Measurements from ENCODE around the gene VAV2. TPM values are rescaled to one million over a fixed set of nuclear protein-coding genes. Genes with fewer than 3 reads are reported as not detected.

Gene VAV2
- under 1 TPM in 2 of 3 donors, not detected in 1; 0.12 to 0.28 TPM for polyA plus RNA-seq

GRCh38 chr9:133991964-133992779 is at the start of gene VAV2:
VAV2 (minus strand) TSS chr9:133992324; CDS start chr9:133992278, 46 bp downstream.
- peak; percentile 43 to 48 (median 44) for DNase-seq
- H3K4me3 Mint-ChIP-seq = peak within 1 kb of the TSS; percentile 33 to 78 (median 71)
- no peaks in the 10 kb centered on the region for H3K9me3 Mint-ChIP-seq
- no peak within 1 kb of the TSS for H3K27ac Mint-ChIP-seq
- H3K27me3 Mint-ChIP-seq (ENCODE audit: low read depth in 3 of 3) = peaks cover 0 to 9% (median 8%) of the 10 kb centered on the region in 3 donors
- H3K36me3 Mint-ChIP-seq = no peaks in the 10 kb centered on the region
- peaks cover 0 to 3% of the 10 kb centered on the region in 2 donors for H3K4me1 Mint-ChIP-seq

DNA sequence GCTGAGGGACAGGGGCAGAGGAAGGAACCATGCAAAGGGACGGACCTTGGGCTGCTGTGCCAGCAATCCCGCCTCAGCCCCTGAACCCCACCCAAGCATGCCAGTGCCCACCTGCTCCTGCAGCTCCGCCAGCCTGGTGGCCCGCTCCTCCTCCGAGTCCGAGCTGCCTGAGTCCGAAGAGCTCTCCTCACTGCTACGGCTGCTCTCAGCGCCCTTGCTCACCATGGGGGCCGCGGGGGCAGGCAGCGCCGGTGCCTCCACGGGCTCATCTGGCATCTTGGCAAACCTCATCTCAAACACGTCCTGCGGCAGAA is 49.5 kb upstream of the VAV2 start:
- Mint-ChIP-seq H3K4me3 (no peak overlapping the region), H3K36me3 (peaks cover 4 to 9% (median 4%) of the 10 kb centered on the region in 3 donors)

DNA sequence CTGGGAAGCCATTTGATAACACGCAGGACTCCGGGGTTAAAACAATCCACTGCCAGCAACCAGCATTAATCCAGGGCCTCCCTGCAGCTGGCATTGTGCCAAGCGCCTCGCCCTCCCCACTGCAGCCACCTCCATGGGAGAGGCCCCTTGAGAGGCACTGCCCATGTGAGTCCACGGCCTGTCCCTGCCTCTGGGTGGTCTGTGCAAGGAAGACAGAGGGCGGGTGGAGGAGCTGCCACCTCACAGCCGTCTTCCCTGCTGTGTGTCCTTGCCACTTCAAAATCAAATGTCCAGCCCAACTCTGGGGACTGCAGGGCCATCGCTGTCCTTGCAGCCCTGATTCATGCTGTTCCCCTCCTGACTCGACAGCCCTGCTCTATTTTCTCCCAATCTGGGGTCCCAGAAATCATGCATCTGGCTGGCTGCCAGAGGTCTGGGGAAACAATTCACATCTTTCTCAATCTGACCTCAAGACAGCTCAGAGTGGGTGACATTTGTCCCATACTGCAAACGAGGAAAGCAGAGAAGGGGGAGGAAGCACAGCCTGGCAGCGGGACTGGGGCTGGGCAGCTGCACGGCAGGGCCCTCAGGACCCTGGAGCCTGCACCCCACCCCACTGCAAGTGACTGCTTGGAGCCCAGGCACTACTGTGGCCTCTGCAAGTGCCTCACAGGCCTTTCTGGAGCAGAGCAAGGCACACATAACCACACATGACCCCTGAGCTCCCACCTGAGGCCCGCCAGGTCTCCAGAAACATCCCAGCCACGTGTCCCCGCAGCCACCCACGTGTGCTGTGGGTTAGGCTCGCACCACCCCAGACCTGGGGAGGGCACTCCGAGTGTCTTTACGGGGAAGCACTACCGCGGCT is 48.9 kb upstream of the VAV2 start:
- DNase-seq = no peak
- Mint-ChIP-seq H3K4me3 (no peak overlapping the region), H3K27ac (no peak overlapping the region), H3K27me3 (ENCODE audit: low read depth in 3 of 3) (peaks cover 2 to 4% (median 3%) of the 10 kb centered on the region in 3 donors), H3K9me3 (no peaks in the 10 kb centered on the region), H3K4me1 (no peaks in the 10 kb centered on the region), H3K36me3 (peaks cover 7 to 14% (median 8%) of the 10 kb centered on the region in 3 donors)

More for the DNA sequence above, 49.5 kb upstream of the VAV2 start:
- Mint-ChIP-seq H3K9me3 (no peaks in the 10 kb centered on the region), H3K4me1 (no peaks in the 10 kb centered on the region), H3K27me3 (ENCODE audit: low read depth in 3 of 3) (peaks cover 2 to 3% (median 2%) of the 10 kb centered on the region in 3 donors), H3K27ac (no peak overlapping the region)
- DNase-seq = no peak

DNA sequence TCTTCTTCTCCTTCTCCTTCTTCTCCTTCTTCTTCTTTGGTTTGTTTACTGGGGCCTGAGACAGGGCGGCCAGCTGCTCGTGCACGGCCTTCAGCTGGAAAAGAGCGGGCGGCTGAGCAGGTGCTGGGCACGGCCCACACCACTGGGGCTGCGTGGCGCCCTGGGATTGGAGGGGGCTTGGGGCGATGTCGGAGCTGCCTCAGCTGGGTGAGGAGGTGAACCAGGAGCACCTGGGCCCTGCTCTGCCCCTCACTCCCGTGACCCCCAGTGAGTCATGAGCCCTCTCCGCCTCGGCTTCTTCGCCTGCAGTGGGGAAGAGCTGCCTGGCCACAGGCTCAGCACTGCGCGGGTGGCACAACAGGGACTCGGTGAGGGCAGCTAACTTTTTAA is 48.0 kb upstream of the VAV2 start:
- H3K36me3 Mint-ChIP-seq = peaks cover 7 to 19% (median 8%) of the 10 kb centered on the region in 3 donors
- no peak overlapping the region for H3K27ac Mint-ChIP-seq
- H3K4me1 Mint-ChIP-seq = no peaks in the 10 kb centered on the region
- DNase-seq = no peak
- H3K4me3 Mint-ChIP-seq = no peak overlapping the region
- no peaks in the 10 kb centered on the region for H3K9me3 Mint-ChIP-seq
- H3K27me3 Mint-ChIP-seq (ENCODE audit: low read depth in 3 of 3) = peaks cover 2 to 4% (median 3%) of the 10 kb centered on the region in 3 donors

DNA sequence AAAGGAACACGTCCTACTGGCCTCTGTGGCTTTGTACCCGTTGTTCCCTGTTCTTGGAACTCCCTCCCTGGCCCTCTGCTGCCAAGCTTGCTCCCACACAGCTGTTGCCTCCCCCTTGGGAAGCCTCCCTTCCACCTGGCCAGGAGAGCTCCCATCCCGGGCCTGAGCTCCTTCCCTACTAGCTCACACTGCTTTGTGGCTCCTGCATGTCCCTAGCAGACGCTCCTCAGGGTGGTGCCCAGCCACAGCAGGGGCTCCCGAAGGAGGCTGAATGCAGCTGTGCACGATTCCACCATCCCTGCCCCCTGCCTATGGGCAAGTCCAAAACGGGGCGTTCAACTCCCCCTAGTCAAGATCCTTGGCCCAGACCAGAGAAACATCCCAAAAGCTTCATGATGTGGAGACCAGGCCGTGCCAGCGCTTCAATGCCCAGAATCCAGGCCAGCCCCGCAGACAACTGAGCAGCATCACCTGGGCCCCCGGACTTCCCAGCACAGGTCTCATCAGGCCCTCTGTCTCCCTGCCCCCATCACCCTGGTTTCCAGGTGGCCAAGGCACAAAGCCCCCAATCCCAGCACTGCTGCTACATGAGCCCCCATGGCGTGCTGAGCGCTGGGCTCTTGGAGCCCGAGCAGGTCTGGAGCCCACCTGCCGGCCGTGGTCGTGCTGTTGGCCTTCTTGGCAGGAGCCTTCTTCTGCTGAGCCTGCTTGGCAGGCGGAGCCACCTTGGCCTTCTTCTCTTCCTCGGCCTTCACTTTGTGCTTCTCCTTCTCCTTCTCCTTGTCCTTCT is 47.5 kb upstream of the VAV2 start:
- Mint-ChIP-seq H3K4me3 (no peak overlapping the region), H3K36me3 (peaks cover 7 to 19% (median 8%) of the 10 kb centered on the region in 3 donors), H3K27me3 (ENCODE audit: low read depth in 3 of 3) (peaks cover 3 to 4% (median 4%) of the 10 kb centered on the region in 3 donors), H3K9me3 (no peaks in the 10 kb centered on the region), H3K27ac (peak overlapping the region in 3 of 6 donors; percentile 7 to 73 (median 31)), H3K4me1 (no peaks in the 10 kb centered on the region)
- no peak for DNase-seq

GRCh38 chr9:134037641-134038040 is 45.5 kb upstream of the VAV2 start:
- H3K9me3 Mint-ChIP-seq = no peaks in the 10 kb centered on the region

DNA sequence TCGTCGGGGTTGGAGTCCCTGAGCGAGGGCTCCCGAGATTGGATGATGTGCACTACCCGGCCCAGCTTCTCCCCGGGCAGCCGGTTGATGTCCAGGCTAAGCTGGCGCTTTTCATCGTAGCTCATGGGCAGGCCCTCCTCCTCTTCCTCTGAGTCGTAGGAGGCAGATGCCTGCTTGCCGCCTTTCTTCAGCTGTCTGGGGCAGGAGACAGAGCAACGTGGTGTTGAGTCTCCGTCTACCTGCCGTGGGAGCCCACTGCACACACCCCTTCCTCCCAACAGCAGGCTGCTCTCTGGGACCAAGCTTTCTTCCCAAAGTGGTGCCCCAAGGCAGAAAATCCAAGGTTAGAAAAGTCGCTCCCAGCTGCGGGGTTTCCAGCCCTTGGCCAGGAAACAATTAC is 44.0 kb upstream of the VAV2 start:
- Mint-ChIP-seq H3K27me3 (ENCODE audit: low read depth in 3 of 3) (peaks cover 3 to 6% (median 4%) of the 10 kb centered on the region in 3 donors), H3K27ac (no peak overlapping the region), H3K36me3 (peaks cover 12 to 25% (median 18%) of the 10 kb centered on the region in 3 donors), H3K4me1 (peaks cover 0 to 2% of the 10 kb centered on the region in 2 donors), H3K9me3 (no peaks in the 10 kb centered on the region), H3K4me3 (no peak overlapping the region)
- no peak for DNase-seq

More at GRCh38 chr9:134037641-134038040, 45.5 kb upstream of the VAV2 start:
- Mint-ChIP-seq H3K27ac (peak overlapping the region in 1 of 6 donors; percentile 29), H3K36me3 (peaks cover 12 to 25% (median 18%) of the 10 kb centered on the region in 3 donors), H3K4me3 (no peak overlapping the region), H3K27me3 (ENCODE audit: low read depth in 3 of 3) (peaks cover 3 to 6% (median 4%) of the 10 kb centered on the region in 3 donors), H3K4me1 (peaks cover 0 to 2% of the 10 kb centered on the region in 2 donors)
- no peak for DNase-seq

- Mint-ChIP-seq H3K9me3 (no peaks in the 10 kb centered on the region), H3K27ac (no peak overlapping the region), H3K4me1 (peaks cover 0 to 2% of the 10 kb centered on the region in 2 donors), H3K36me3 (peaks cover 12 to 25% (median 18%) of the 10 kb centered on the region in 3 donors), H3K4me3 (no peak overlapping the region), H3K27me3 (ENCODE audit: low read depth in 3 of 3) (peaks cover 3 to 6% (median 4%) of the 10 kb centered on the region in 3 donors)
- no peak for DNase-seq
Observed at GRCh38 chr9:134035041-134036039, 43.2 kb upstream of the VAV2 start.

DNA sequence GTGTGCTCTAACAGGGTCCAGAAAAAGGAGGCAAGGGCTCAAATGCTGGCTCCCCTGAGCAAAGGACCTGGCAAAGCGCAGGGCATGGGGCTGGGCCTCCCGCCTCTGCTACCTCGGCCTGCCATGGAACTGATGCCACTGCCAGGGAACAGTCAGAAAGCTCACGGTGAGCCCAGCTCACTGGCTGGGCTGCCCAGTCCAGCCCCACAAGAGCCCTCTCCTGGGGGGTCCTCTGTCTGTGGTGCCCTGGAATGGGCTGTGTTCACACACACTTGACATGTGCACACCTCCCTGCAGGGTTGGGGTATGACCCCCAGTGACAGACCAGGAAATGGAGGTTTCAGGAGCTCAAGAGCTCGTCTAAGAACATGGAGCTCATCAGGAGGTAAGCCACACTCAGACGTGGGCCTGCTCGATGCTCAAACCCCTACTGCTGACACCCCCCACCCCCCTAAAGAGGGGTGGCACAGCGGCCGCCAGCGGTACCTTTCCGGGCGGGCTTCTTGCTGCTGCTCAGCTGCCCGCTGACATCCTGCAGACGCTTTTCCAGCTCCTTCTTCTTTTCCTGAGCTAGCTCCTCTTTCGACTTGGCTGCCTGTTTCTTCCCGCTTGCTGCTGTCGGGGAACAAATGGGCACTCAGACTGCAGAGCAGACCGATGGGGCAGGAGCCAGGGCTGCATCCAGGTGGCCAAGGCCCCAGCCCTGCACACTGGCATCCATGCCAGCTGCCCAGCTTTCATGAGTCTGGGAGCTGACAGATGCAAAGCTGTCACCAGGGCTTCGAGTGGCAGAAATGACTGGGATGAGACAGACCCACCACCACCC is 42.3 kb upstream of the VAV2 start:
- no peak for DNase-seq
- peaks cover 3 to 6% (median 4%) of the 10 kb centered on the region in 3 donors for H3K27me3 Mint-ChIP-seq (ENCODE audit: low read depth in 3 of 3)
- H3K27ac Mint-ChIP-seq = no peak overlapping the region
- H3K36me3 Mint-ChIP-seq = peaks cover 12 to 23% (median 18%) of the 10 kb centered on the region in 3 donors
- H3K4me1 Mint-ChIP-seq = peaks cover 0 to 2% of the 10 kb centered on the region in 2 donors
- no peaks in the 10 kb centered on the region for H3K9me3 Mint-ChIP-seq
- H3K4me3 Mint-ChIP-seq = no peak overlapping the region

- no peak overlapping the region for H3K4me3 Mint-ChIP-seq
- DNase-seq = no peak
- H3K9me3 Mint-ChIP-seq = no peaks in the 10 kb centered on the region
- peaks cover 12 to 16% (median 14%) of the 10 kb centered on the region in 3 donors for H3K36me3 Mint-ChIP-seq
- H3K4me1 Mint-ChIP-seq = peaks cover 0 to 2% of the 10 kb centered on the region in 2 donors
- H3K27me3 Mint-ChIP-seq (ENCODE audit: low read depth in 3 of 3) = peaks cover 0 to 4% (median 2%) of the 10 kb centered on the region in 3 donors
- H3K27ac Mint-ChIP-seq = peak overlapping the region in 1 of 6 donors; percentile 45
Observed at GRCh38 chr9:134033516-134034214, 41.5 kb upstream of the VAV2 start.

GRCh38 chr9:134032456-134033222 is 40.5 kb upstream of the VAV2 start:
- H3K4me1 Mint-ChIP-seq = peaks cover 0 to 5% of the 10 kb centered on the region in 2 donors
- H3K9me3 Mint-ChIP-seq = no peaks in the 10 kb centered on the region
- no peak for DNase-seq
- peaks cover 8 to 16% (median 14%) of the 10 kb centered on the region in 3 donors for H3K36me3 Mint-ChIP-seq
- peaks cover 0 to 4% (median 2%) of the 10 kb centered on the region in 3 donors for H3K27me3 Mint-ChIP-seq (ENCODE audit: low read depth in 3 of 3)
- no peak overlapping the region for H3K4me3 Mint-ChIP-seq
- H3K27ac Mint-ChIP-seq = no peak overlapping the region
